ENCODE measurements around the gene TMEM121.

TMEM121 gene

DNA sequence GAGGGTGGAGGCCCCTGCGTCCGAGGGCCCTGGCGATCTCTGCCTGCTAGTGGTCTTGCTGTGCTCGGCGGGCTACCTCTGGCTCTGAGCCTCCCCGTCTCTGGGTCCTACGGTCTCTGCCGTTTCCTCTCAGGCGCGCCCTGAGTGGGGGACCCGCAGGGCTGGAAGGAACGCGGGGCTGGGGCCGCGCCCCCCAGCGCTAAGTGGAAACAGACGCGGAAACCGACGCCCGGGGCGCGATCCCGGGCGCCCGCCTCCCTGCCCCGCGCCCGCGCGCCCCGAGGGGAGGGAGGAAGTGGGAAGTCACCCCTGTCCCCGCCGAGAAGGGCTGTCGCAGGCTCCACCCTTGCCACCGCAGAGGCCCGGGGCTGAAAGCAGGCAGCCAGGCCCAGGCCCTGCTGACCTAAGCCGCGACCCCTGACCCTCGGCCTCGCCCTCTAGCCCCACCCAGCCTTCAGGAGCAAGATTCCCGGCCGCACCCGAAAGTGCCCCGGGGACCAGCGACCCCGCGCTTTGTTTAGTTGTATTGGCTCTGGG, 38.9 kb upstream of the TMEM121 start:
- DNase-seq (ENCODE audit: low read depth in 2 of 2) = peak; percentile 44 to 66

DNA sequence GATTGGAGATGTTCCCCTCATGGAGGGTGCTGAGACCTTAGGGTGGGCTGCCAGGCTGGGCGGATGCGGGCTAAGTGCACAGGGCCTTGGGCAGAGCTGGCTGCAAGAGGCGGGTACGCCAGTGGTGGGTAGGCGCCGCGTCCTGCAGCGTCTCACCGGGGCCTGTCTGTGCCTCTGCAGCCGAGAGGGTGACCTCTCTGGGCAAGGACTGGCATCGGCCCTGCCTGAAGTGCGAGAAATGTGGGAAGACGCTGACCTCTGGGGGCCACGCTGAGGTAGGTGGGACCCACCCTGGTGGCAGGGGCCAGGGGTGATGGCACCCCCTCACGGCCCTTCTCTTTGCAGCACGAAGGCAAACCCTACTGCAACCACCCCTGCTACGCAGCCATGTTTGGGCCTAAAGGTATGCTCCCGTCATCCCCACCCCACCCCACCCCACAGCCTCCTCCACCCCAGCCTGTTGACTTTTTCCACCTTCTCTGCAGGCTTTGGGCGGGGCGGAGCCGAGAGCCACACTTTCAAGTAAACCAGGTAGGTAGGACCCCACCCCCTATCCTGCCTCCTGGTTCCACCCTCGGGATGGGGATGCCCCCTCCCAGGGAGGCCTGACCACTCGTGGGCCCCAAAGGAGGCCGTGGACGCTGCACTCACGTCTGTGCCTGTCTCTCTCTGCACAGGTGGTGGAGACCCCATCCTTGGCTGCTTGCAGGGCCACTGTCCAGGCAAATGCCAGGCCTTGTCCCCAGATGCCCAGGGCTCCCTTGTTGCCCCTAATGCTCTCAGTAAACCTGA, 38.2 kb upstream of the TMEM121 start:
- DNase-seq (ENCODE audit: low read depth in 2 of 2) = no peak

DNA sequence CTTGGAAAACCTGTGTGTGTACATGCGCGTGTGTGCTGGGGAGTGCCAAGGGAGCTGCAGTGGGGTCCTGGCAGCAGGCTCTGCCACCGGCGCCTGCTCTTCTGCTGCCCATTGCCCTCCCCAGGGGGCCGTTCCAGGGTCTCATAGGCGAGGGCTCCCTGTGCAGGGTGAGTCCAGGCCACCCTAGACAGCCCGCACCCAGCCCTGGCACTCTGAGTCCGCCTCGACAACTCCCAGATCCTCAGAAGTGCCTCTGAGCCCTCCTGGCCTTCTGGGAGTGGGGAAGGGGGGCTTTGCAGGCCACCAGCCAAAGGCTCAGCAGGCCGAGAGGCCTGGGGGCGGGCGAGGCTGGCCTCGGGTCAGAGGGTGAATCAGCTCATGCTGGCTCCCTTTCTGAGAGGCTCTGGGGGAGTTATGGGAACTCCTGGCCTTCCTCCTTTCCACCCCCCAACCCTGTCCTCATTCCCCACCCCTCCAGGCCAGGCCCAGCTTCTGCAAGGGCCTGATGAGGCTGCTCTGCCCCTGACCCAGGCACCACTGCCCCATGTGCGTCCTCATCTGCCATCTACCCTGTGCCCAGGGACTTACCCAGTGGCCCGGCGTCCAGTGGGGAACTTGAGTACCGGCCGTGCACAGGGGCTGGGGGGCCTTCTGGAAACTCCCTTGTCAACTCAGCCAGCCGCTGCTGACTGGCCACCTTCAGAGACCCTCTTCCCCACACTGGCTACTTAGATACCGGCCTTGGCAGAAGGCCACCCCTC, 37.4 kb upstream of the TMEM121 start:
- DNase-seq (ENCODE audit: low read depth in 2 of 2) = no peak

DNA sequence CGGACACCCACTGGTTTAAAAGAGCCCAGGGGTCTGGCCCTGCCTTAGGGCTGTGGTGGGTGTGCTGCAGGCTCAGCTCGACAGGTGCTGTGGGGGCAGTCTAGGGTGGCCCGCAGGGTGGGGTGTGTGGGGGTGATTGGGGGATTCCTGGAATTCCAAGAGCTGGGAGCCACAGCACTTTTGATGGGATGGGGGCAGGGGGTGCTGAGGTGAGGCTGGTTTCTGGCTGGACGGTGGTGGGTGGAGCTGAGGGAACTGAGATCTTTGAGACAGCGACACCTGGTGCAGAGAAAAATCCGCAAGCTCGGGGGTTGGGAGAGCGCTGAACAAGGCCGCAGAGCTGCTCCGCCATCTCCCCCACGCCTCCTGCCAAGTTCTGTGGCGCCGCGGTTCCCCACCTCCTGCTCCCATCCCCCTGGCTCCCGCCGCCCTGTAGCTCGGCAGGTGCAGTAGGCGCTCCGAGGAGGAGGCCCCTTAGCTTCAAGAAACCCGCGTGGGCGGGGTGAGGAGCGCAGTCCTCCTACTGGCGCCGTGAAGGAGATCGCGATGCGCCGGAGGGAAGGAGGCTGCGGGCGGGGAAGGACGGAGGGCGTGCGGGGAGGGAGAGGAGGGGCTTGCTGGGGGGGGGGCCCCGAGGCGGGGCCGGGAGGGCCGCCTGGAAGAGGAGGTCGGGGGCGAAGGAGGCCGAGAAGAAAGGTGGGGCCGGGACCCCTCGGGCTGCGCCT, 36.7 kb upstream of the TMEM121 start:
- DNase-seq (ENCODE audit: low read depth in 2 of 2) = peak; percentile 73 to 81

DNA sequence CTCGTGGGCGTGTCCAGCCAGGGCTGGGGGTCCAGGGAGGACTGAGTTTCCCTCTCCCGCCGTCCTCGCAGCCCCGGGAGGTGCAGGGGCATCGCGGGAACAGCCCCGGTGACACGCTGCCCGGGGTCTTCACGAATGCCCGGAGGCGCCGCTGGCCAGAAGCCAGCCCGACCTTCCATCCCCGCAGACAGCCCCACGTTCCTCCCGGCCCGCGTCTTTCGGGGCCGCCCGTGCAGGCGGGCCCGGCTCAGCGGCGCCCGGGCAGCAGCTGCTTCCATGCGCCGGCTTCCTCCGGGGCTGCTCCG, 36.2 kb upstream of the TMEM121 start:
- no peak for DNase-seq (ENCODE audit: low read depth in 2 of 2)

DNA sequence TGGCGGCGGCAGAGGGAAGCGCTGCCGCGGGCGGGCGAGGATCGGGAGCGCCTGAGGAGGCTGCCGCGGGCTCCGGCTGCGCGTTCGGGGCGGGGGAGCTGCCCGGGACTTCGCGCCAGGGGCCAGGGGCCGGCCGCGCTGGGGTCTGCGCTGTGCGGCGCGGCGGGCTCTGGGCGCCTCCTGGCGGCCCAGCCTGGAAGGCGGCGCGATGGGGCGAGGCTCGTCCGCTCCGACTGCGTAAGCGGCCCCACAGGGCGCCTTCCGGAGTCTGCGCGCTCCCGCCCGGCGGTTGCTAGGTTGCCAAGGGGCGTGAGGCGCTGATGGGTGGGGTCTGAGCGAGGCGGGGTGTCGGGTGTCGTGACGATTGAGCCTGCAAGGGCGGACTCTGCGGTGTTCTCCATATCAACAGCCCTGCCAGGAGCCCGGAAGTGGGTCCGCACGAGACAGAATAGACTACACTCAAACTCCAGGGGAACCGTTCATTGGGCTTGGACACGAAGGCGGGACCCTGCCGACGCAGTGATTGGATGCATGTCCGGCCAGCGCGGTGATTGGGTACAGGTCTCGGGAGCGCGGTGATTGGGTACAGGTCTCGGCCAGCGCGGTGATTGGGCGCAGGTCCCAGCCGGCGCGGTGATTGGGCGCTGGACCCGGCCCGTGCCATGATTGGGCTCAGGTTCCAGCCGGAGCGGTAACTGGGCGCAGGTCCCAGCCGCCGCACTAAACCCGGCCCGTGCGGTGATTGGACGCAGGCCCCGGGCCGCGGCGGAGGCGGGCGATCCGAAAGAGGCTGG, 35.6 kb upstream of the TMEM121 start, which contains the start of gene TEDC1:
Gene TEDC1 (plus strand): TSS at position 675 of the 794 bp plus-strand sequence. CDS start 130 bp downstream, outside the sequence.
- peak; percentile 99 for DNase-seq (ENCODE audit: low read depth in 2 of 2)

DNA sequence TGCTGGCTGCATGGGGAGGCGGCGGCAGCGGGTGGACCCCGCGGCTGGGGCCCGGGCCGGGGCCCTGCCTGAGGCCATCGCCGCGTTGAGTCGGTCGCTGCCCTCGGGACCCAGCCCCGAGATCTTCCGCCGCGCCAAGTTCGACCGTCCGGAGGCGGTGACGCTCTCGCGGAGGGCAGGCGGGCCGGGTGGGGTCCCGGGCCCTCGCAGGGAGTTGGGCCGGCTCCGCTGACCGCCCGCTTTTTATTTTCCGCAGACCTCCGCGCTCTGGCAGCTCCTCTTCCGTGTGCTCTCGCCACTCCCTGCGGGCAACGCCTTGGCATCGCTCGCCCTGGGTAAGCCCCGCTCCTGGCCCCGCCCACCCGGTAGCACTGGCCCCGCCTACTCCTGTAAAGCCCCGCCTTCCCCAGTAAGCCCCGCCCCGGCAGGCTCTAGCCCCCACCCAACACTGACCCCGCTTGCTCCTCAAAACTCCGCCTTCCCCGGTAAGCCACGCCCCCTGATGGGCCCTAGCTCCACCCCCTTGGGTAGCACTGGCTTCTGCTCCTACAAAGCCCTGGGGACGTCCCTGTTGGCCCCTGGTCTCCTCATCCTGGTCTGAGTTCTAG, 34.9 kb upstream of the TMEM121 start:
- DNase-seq (ENCODE audit: low read depth in 2 of 2) = peak; percentile 75

DNA sequence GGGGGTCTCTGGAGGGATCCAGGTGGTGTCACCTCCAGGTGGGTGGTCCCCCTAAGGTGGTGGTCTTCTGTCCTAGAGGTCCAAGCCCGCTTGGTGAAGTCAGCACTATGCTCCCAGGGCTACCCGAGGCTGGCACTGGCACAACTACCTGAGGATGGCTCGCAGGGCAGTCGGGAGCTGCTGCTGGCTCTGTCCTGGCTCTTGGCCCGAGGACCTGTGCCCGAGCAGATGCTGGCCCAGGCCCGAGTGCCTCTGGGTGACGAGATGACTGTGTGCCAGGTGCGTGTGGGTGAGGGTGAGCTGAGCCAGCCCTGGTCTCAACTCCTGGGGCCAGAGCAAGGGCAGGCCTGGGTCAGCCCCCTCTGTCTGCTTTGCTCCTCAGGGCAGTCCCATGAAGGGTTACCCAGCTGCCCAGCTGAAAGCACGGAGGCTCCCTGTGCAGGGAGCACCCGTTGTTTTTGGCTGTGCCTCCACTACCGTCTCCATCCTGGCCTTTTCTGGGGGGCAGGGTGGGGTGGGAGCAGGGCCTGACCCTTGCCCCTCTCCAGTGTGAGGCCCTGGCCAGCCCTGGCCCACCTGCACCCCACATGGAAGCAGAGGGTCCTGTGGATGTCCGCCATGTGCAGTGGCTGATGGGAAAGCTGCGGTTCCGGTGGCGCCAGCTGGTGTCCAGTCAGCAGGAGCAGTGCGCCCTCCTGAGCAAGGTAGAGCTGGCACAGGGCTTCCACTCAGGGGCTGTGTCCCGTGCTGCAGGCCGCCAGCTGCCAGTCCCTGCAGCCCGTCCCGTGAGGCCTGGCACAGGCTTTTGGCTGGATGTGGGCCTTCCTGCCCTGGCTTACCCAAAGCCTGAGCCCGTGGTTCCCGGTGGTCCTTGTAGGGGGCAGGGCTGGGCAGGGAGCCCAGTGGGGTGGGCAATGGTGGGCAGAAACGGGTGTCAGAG, 34.1 kb upstream of the TMEM121 start:
- DNase-seq (ENCODE audit: low read depth in 2 of 2) = no peak

DNA sequence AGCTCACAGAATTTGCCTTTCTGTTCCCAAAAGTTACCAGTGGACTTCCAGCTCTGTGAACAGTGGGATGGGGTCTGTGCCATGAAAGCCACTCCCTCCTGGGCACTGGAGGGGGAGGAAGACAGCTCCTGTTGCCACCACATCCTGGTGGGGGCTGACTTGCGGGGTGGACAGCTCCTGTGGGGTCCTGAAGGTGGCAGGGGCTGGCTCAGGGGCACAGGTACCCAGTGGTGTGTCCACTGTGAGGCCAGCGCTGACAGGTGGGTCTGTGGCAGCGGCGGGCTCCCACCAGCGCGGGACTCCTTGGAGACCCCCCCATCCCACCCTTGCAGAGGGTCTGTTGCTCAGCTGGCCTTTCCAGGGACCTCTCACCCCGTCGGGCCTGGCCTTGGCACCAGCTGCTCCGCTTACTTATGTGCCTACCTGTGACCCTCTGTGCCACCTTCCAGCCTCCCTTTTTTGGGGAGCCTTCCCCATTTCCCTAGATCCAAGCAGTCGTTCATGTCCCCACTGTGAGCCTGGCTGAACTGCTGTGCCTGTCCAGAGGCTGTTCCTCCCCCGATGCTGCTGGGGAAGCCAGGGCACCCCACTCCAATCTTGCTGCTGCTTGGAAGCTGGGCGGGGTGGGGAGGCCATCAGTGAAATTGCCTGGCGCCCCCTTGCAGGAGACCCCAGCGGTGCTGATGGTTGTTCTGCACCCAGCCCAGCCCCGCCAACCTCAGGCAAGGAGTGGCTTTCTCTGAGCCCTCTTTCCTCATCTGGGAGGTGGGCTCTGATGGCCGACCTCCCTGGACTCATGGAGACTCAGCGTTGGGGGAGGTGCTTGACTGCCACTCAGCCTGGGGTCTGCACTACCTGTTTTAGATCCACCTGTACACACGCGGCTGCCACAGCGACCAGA, 33.2 kb upstream of the TMEM121 start:
- no peak for DNase-seq (ENCODE audit: low read depth in 2 of 2)

DNA sequence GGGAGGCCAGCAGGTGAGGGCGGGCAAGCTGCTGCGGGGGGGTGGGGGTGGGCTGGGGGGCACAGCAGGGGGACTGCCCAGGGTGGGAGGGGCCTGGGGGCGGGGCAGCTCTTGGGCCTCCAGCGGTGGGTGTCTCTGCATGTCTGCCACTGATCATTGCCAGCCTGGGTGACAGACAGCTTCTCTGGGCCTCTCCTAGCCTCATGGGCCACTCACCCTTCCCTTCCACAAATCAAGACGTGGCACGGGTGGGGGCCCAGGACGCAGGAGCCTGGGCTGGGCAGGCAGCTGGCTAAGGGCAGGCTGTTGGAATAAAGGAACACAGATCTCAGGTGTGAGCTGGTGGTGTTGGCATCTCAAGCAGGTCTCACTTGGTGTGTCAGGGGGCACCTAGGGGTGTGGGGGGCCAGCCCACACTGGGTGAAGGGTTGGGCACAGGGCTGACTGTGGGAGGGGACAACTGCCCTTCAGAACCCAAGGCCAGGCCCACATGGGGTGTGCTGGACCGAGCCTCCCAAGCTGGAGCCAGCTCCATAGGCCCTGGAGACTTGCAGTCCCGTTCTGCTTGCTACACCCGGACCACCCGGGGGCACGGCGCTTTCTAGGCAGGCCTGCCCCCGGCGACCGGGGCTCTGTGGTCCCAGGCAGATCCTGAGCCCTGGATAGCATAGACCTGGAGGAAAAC, 32.3 kb upstream of the TMEM121 start:
- no peak for DNase-seq (ENCODE audit: low read depth in 2 of 2)

DNA sequence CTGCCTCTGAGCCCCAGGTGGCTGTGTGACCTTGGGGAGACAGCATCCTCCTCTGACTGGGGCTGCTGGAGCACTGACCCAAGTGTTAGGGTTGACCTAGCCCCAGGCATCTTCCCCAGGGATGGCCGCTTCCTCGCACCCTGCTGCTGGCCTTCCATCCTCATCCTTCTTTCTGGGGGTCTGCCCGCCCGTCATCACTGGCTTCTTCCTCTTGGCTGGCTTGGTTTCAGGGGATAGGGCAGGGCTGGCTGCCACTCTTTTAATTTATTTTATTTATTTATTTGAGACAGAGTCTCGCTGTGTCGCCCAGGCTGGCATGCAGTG, 31.8 kb upstream of the TMEM121 start:
- DNase-seq (ENCODE audit: low read depth in 2 of 2) = no peak

DNA sequence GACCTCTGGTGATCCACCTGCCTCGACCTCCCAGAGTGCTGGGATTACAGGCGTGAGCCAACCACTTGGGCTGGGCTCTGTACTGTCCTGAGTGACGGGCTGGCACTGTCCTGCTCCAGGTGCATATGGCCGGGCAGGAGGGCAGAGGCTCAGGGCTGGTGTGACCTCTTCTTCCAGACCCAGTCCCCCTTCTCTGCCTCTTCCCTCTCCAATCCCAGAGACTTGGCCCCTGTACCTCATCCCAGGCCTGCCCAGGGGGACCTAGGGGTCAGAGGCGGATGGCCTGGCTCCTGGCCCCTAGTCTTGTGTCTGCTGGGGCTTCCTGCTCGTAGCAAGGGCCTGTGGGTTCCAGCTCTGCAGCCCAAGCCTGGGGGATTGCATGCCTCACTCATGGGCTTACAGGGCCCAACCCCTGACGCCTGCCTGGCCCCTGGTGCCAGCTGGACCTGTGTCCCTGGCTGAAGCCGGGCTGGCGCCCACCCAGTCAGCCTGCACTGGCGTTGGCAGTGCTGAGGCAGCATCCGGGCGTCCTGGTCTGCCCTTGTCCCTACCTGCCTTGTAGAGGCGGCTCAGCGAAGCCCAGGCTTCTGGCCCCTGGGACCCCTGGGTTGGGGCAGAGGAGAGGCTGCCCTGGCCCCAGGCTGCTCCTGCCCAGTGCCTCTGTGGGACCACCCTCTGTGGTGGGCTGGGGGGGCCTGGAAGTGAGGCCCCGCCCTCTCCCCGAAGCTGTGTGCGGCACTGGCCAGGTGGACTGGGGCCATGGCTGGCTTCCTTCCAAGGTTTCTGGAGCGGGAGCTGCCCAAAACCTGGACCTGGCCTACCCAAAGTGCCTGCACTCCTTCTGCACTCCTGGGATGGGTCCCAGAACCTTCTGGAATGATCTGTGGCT, 31.0 kb upstream of the TMEM121 start:
- DNase-seq (ENCODE audit: low read depth in 2 of 2) = no peak

DNA sequence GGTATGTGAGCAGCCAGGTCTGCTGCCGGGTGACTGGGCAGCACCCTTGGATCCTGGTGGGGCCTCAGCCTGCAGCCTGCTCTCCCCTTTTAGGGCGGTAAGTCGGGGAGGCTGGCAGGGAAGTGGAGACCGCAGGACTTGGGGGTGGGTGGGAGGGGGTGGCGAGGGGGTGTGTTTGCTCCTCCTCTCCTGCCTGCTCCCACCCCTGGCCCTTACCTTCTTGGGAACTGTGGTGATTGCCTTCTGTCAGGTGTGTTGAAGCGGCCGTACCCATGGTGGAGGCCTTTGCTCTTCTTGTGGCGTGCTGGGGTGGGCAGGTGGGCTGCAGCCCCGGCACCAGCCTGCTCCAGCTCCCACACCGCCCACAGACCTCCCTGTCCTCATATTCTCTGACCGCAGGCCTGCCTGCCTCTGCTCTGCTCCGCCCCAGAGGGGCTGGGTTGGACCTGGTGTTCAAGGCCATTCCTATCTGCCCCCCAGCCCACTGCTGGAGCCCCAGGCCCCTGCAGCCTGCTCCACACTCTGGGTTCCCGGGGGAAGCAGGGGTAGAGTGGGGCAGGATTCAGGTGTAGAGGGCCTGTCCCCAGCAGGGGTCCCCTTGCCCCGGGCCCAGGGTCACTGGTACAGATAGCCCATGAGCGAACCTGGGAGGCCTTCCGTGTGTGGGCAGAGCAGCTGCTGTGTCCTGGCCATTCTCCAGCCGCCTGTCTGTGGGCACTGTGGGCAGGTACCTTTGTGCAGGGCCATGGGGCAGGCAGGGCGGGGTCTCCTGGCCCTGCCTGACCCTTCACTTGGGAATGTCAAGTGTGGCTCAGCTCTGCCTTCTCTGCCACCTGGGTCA, 30.2 kb upstream of the TMEM121 start:
- DNase-seq (ENCODE audit: low read depth in 2 of 2) = no peak

DNA sequence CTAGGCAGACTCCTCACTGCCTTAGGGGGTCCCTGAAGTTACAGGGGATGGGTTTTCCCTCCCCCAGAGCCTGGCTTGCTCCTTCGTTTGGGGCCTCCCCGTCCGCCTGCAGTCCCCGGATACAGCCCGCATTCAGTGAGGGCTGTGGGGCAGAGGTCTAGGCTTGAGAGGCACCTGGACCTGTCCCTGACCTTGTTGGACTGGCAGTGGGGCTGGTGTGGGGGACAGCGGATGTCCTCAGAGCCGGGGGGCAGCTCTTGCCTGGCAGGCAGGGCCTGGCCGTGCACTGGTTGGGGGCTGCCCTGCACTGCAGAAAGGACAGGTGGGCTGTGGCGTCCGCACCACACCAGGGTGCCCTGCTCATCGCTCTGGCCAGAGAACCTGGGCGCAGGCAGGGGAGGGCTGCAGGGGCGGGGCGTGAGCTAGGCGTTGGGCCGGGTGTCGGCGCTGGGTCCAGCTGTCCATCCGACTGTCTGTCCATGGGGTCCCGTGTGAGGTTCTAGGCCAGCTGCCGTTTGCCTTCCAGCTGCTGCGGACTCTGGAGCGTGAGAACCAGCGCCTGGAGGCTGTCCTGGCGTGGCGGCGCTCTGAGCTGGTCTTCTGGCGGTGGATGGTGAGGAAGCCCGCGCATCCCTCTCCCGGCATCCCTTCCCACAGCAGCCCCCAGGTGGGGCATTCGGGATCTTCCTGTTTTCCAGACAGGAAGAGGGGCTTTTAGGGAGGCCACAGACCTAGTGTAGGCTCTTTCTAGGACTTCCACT, 29.4 kb upstream of the TMEM121 start:
- no peak for DNase-seq (ENCODE audit: low read depth in 2 of 2)

DNA sequence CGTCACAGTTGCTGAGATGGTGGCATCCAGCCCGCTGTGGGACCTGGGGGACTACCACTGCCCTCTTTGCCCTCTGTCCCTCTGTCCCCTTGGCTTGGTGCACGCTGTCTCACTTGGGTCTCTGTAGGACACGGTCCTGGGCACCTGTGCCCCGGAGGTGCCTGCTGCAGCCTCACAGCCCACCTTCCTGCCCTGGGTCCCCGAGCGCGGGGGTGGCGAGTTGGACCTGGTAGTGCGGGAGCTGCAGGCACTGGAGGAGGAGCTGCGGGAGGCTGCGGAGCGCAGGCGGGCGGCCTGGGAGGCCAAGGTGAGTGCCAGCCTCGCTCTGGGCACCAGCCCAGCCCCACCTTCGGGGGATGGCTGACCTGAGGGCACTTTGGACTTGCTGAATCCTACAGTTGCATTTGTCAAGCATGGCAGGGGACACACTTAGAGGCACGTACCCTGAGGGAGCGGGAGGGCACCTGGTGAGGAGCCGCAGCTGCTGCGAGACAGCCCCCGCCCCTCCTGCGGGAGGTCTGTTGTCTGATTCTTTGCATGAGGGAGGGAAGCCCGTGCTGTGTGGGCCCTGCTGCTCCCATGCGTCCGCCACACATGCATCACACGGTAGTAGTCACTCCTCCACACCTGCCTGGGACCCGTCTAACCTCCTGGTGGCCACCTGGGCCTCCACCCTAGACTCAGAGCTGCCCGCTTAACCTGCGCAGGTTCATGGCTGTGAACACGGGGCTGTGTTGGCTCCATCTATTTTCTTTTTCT, 28.5 kb upstream of the TMEM121 start:
- no peak for DNase-seq (ENCODE audit: low read depth in 2 of 2)

Data from stimulated activated CD8-positive, alpha-beta memory T cell treated with anti-CD3 and anti-CD28 coated beads, Interleukin-7, amount 100 ng/mL, for 4 hours (primary cell).